Coronary artery (tissue), 2 donors: ENCODE data around the gene RASGRF2.
A peak's percentile ranks its signal among the peaks of the same experiment; 100 is the strongest.

Source experiments
- DNase-seq: peaks from one replicate; pipeline ENCODE4 v3.0.0-alpha.2; 2017; ENCODE audit warnings: low spot score
- H3K27ac ChIP-seq, 2 donors: fragments of 200-600 bp; sonication (generic); one replicate each; pipeline ENCODE4 v1.5.1; 2016 to 2019
- H3K4me3 ChIP-seq: fragments of 200-600 bp; sonication (generic); 2 replicates; pipeline ENCODE4 v1.5.1; 2016; ENCODE audit warnings: mild to moderate bottlenecking, moderate library complexity
- TF ChIP-seq, protein P1 (sequence below): fragments of 200-600 bp; sonication (generic); IDR thresholded peaks from one replicate; pipeline ENCODE4 v1.5.1; 2019; ENCODE audit warnings: antibody characterized with exemption

Gene RASGRF2

GRCh38 chr5:80953587-80953986 is 6.6 kb upstream of the RASGRF2 start:
- TF ChIP-seq, protein P1, sequence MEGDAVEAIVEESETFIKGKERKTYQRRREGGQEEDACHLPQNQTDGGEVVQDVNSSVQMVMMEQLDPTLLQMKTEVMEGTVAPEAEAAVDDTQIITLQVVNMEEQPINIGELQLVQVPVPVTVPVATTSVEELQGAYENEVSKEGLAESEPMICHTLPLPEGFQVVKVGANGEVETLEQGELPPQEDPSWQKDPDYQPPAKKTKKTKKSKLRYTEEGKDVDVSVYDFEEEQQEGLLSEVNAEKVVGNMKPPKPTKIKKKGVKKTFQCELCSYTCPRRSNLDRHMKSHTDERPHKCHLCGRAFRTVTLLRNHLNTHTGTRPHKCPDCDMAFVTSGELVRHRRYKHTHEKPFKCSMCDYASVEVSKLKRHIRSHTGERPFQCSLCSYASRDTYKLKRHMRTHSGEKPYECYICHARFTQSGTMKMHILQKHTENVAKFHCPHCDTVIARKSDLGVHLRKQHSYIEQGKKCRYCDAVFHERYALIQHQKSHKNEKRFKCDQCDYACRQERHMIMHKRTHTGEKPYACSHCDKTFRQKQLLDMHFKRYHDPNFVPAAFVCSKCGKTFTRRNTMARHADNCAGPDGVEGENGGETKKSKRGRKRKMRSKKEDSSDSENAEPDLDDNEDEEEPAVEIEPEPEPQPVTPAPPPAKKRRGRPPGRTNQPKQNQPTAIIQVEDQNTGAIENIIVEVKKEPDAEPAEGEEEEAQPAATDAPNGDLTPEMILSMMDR = no peak
- Histone ChIP-seq H3K4me3 (no peak overlapping the region), H3K27ac (no peak overlapping the region)
- no peak for DNase-seq

DNA sequence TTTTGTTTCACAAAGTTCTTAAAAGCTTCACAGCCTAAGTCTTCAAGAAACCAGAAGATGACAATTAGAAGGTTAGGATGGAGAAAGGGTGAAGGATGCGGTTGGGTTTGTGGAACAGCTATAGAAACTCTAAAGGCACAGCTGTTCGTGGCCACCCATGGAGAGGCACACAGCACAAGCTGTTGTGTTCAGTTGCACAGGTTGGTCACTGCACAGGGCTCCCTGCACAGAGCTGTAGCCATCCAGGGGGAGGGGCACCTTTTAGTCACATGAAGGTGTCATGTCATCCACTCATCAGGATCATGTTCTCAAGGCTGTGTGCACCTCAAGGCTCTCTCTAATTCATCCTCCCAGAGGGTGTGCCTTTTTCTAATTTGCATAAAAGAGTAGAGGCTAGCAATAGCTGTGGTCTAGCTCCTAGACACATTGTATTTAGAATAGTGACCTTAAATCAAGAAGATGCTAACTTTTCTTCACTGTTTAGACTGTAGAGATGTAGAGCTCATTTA is 5.0 kb upstream of the RASGRF2 start:
- TF ChIP-seq, protein P1 = no peak
- H3K27ac ChIP-seq = no peak overlapping the region
- DNase-seq = no peak
- no peak overlapping the region for H3K4me3 ChIP-seq

DNA sequence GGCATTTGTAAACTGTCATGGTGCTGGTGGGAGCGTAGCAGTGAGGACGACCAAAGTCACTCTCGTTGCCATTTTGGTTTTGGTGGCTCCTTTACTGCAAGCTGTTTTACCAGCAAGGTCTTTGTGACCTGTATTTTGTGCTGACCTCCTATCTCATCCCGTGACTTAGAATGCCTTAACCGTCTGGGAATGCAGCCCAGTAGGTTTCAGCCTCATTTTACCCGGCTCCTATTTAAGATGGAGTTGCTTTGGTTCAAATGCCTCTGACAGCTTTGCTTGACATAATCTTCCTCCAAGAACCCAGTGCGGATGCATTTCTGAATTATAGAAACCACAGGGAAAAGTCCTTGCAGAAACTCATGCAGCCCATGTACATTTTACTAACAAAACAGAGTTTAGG is 3.9 kb upstream of the RASGRF2 start:
- no peak for DNase-seq
- TF ChIP-seq, protein P1 = no peak
- no peak overlapping the region for H3K27ac ChIP-seq
- H3K4me3 ChIP-seq = peak overlapping the region; percentile 8

GRCh38 chr5:80957031-80957761 is 3.0 kb upstream of the RASGRF2 start:
- no peak overlapping the region for H3K4me3 ChIP-seq
- H3K27ac ChIP-seq = no peak overlapping the region
- no peak for DNase-seq
- TF ChIP-seq, protein P1 = no peak

GRCh38 chr5:80958616-80959015 is 1.5 kb upstream of the RASGRF2 start:
- no peak for DNase-seq
- no peak overlapping the region for H3K27ac ChIP-seq

GRCh38 chr5:80959138-80959537 is 1.0 kb upstream of the RASGRF2 start:
- no peak overlapping the region for H3K4me3 ChIP-seq
- H3K27ac ChIP-seq = no peak overlapping the region

More at GRCh38 chr5:80958616-80959015, 1.5 kb upstream of the RASGRF2 start:
- TF ChIP-seq, protein P1 = no peak
- H3K4me3 ChIP-seq = no peak overlapping the region

More at GRCh38 chr5:80959138-80959537, 1.0 kb upstream of the RASGRF2 start:
- TF ChIP-seq, protein P1 = no peak
- no peak for DNase-seq
